ENCODE measurements around the gene TLCD5. TPM values are rescaled to one million over a fixed set of nuclear protein-coding genes. Genes with fewer than 3 reads are reported as not detected.

The TLCD5 gene
- polyA plus RNA-seq, 1 donor (not counting 4 experiments of a cell fraction or from before 2014, with no cell fraction given) = 4.0 TPM

DNA sequence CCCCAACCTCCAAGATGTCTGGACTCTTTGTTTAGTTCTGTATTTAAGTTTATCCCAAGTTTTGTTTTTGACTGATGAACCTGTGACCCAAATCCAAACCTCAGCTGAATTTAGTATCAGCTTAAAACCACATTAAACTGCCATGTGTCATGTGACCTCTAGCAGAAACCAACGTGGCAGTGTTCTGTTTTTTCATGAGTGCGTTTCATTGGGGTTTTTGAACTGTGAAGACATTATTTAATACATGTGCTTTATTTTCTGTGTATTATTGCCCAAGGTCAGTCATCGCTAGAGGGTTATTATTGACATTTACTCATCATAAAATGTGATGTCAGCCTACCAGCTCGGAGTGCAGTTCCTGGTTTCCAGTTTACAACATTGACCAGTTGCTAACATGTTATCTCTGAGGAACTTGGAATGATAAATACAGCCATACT lies 1.8 kb downstream of the TLCD5 start:
- Histone ChIP-seq H3K9me3 (ENCODE audit: control insufficient read depth, low read depth, low read length) (no peaks in the 10 kb centered on the region), H3K9me1 (ENCODE audit: control insufficient read depth, extremely low read depth, insufficient read depth, low read length) (no peaks in the 10 kb centered on the region), H3K27ac (ENCODE audit: control insufficient read depth, insufficient read depth, low read length) (no peak overlapping the region), H3K4me1 (ENCODE audit: control insufficient read depth, extremely low read depth, insufficient read depth, low read length) (peaks cover 26% of the 10 kb centered on the region), H3K79me2 (ENCODE audit: control insufficient read depth, insufficient read depth, low read length) (no peaks in the 10 kb centered on the region), H3K4me3 (ENCODE audit: control insufficient read depth in 2 of 3, extremely low read depth in 1 of 3, insufficient read depth in 2 of 3, low read depth in 1 of 3, low read length in 3 of 3) (no peak overlapping the region), H3K4me2 (ENCODE audit: control insufficient read depth, extremely low read depth, insufficient read depth, low read depth, low read length) (no peak overlapping the region), H4K20me1 (ENCODE audit: control insufficient read depth, extremely low read depth, insufficient read depth, low read length) (no peaks in the 10 kb centered on the region), H3K36me3 (ENCODE audit: control insufficient read depth in 2 of 2, extremely low read depth in 1 of 2, insufficient read depth in 2 of 2, low read length in 2 of 2) (peaks cover 3 to 7% of the 10 kb centered on the region in 2 experiments), H3K9ac (ENCODE audit: control insufficient read depth, extremely low read depth, insufficient read depth, low read length) (no peak overlapping the region), H3K27me3 (ENCODE audit: control insufficient read depth, extremely low read depth, insufficient read depth, low read length) (no peaks in the 10 kb centered on the region), H2AFZ (ENCODE audit: control insufficient read depth, low read length) (no peak overlapping the region)
- dilution Hi-C loops (cut with MboI; ENCODE audit: extremely low pct_ligation_motif_present, low sequenced_read_pairs) = no loop called here
- no peak for TF ChIP-seq EZH2 (IDR thresholded peaks at IDR 0.05; ENCODE audit: low read length)
- TF ChIP-seq, protein P1, sequence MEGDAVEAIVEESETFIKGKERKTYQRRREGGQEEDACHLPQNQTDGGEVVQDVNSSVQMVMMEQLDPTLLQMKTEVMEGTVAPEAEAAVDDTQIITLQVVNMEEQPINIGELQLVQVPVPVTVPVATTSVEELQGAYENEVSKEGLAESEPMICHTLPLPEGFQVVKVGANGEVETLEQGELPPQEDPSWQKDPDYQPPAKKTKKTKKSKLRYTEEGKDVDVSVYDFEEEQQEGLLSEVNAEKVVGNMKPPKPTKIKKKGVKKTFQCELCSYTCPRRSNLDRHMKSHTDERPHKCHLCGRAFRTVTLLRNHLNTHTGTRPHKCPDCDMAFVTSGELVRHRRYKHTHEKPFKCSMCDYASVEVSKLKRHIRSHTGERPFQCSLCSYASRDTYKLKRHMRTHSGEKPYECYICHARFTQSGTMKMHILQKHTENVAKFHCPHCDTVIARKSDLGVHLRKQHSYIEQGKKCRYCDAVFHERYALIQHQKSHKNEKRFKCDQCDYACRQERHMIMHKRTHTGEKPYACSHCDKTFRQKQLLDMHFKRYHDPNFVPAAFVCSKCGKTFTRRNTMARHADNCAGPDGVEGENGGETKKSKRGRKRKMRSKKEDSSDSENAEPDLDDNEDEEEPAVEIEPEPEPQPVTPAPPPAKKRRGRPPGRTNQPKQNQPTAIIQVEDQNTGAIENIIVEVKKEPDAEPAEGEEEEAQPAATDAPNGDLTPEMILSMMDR (optimal IDR thresholded peaks at IDR 0.05 in 1 of 3, IDR thresholded peaks at IDR 0.05 in 1 of 3, conservative IDR thresholded peaks at IDR 0.05 in 1 of 3; ENCODE audit: extremely low read depth in 1 of 3, insufficient read depth in 2 of 3, low read length in 3 of 3) = no peak
- no peak for DNase-seq (ENCODE audit: low read depth, low spot score)
- FAIRE-seq = no peak

DNA sequence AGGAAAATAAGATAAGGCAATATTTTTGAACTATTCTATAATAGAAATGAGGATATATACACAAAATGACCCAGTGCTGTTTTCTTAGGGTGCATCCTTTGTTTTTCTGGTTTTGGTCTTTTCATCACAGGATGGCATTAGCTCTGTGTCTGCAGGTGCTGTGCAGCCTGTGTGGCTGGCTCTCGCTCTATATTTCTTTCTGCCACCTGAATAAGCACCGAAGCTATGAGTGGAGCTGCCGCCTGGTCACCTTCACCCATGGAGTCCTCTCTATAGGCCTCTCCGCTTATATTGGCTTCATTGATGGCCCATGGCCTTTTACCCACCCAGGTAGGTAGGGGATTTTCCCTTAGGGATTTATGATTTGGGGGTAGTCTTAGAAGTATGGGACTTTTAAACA lies 2.2 kb downstream of the TLCD5 start:
- dilution Hi-C loops (cut with MboI; ENCODE audit: extremely low pct_ligation_motif_present, low sequenced_read_pairs) = no loop called here
- Histone ChIP-seq H3K27me3 (ENCODE audit: control insufficient read depth, extremely low read depth, insufficient read depth, low read length) (no peaks in the 10 kb centered on the region), H3K4me3 (ENCODE audit: control insufficient read depth in 2 of 3, extremely low read depth in 1 of 3, insufficient read depth in 2 of 3, low read depth in 1 of 3, low read length in 3 of 3) (no peak overlapping the region), H3K9ac (ENCODE audit: control insufficient read depth, extremely low read depth, insufficient read depth, low read length) (no peak overlapping the region), H3K4me2 (ENCODE audit: control insufficient read depth, extremely low read depth, insufficient read depth, low read depth, low read length) (no peak overlapping the region), H3K4me1 (ENCODE audit: control insufficient read depth, extremely low read depth, insufficient read depth, low read length) (peaks cover 30% of the 10 kb centered on the region), H3K79me2 (ENCODE audit: control insufficient read depth, insufficient read depth, low read length) (no peaks in the 10 kb centered on the region), H3K36me3 (ENCODE audit: control insufficient read depth in 2 of 2, extremely low read depth in 1 of 2, insufficient read depth in 2 of 2, low read length in 2 of 2) (peaks cover 3 to 7% of the 10 kb centered on the region in 2 experiments), H3K9me1 (ENCODE audit: control insufficient read depth, extremely low read depth, insufficient read depth, low read length) (no peaks in the 10 kb centered on the region), H3K9me3 (ENCODE audit: control insufficient read depth, low read depth, low read length) (no peaks in the 10 kb centered on the region), H2AFZ (ENCODE audit: control insufficient read depth, low read length) (no peak overlapping the region), H3K27ac (ENCODE audit: control insufficient read depth, insufficient read depth, low read length) (no peak overlapping the region), H4K20me1 (ENCODE audit: control insufficient read depth, extremely low read depth, insufficient read depth, low read length) (no peaks in the 10 kb centered on the region)
- FAIRE-seq (no peak), DNase-seq (ENCODE audit: low read depth, low spot score) (no peak)
- TF ChIP-seq, protein P1 (optimal IDR thresholded peaks at IDR 0.05 in 1 of 3, IDR thresholded peaks at IDR 0.05 in 1 of 3, conservative IDR thresholded peaks at IDR 0.05 in 1 of 3; ENCODE audit: extremely low read depth in 1 of 3, insufficient read depth in 2 of 3, low read length in 3 of 3) = no peak
- no peak for TF ChIP-seq EZH2 (IDR thresholded peaks at IDR 0.05; ENCODE audit: low read length)
